Measurements from ENCODE around the gene SLC2A6. TPM values are rescaled to one million over a fixed set of nuclear protein-coding genes. Genes with fewer than 3 reads are reported as not detected.

Gene SLC2A6
- total RNA-seq, 2 experiments from 2014 or later: 5.4 to 6.7 TPM

DNA sequence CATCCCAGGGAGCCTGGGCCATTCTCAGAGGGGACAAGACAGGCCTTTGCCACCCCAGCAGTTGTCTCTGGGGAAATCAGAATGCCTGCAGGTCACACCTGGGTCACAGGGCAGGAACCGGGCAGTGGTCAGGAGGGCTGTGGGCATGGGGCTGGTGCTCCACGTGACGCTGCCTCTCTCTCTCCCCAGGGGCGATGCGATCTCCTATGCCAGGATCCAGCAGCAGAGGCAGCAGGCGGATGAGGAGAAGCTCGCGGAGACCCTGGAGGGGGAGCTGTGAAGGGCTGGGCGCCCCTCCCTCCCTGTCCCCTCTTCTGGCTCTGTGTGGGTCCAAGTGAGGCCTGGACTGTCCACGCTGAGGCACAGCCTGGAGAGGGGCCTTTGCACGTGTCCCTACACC is 10.5 kb downstream of the SLC2A6 start:
- ChIA-PET POLR2A (interaction anchor here (1.4 to 2.6 kb wide), 2 partner anchors 8 to 10 kb away, joined by 4 to 9 read pairs; partner anchors contain the start of genes CACFD1 and SLC2A6), CTCF (no interaction called here)
- Mint-ChIP-seq H3K27me3 (no peaks in the 10 kb centered on the region), H3K9me3 (no peaks in the 10 kb centered on the region), H3K4me1 (ENCODE audit: low read depth) (no peaks in the 10 kb centered on the region), H3K36me3 (ENCODE audit: low read depth) (peaks cover 2% of the 10 kb centered on the region), H3K4me3 (no peak overlapping the region), H3K27ac (no peak overlapping the region)
- no peak for ATAC-seq
- TF ChIP-seq, protein P1, sequence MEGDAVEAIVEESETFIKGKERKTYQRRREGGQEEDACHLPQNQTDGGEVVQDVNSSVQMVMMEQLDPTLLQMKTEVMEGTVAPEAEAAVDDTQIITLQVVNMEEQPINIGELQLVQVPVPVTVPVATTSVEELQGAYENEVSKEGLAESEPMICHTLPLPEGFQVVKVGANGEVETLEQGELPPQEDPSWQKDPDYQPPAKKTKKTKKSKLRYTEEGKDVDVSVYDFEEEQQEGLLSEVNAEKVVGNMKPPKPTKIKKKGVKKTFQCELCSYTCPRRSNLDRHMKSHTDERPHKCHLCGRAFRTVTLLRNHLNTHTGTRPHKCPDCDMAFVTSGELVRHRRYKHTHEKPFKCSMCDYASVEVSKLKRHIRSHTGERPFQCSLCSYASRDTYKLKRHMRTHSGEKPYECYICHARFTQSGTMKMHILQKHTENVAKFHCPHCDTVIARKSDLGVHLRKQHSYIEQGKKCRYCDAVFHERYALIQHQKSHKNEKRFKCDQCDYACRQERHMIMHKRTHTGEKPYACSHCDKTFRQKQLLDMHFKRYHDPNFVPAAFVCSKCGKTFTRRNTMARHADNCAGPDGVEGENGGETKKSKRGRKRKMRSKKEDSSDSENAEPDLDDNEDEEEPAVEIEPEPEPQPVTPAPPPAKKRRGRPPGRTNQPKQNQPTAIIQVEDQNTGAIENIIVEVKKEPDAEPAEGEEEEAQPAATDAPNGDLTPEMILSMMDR (IDR thresholded peaks at IDR 0.05): no peak
- intact Hi-C loops (cut with micrococcal nuclease): no loop called here
- no peak for DNase-seq

DNA sequence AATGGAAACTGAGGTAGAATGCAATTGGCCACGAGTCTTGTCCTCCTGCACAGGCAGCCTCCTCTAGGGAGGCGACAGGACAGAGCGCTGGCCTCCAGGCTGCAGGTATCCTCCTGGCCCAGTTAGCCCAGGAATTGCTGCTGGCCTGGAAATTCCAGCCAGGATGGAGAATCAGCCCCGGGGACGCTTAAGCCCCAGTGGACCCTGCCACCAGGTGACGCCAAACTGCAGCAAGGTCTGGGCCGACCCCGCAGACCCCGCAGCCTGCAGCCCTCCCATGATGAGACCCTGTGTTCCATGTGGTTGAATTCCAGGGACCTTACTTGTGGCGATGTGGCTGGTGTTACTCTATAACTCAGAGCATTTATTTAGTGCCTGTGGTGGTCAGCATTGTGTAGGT is 11.8 kb downstream of the SLC2A6 start:
- ATAC-seq (no peak), DNase-seq (no peak)
- Mint-ChIP-seq H3K4me1 (ENCODE audit: low read depth) (no peaks in the 10 kb centered on the region), H3K36me3 (ENCODE audit: low read depth) (peaks cover 2% of the 10 kb centered on the region), H3K27me3 (no peaks in the 10 kb centered on the region), H3K27ac (no peak overlapping the region), H3K4me3 (no peak overlapping the region), H3K9me3 (no peaks in the 10 kb centered on the region)
- TF ChIP-seq, protein P1 (IDR thresholded peaks at IDR 0.05): no peak
- intact Hi-C loops (cut with micrococcal nuclease): no loop called here
- ChIA-PET CTCF (no interaction called here), POLR2A (interaction anchor here (0.8 kb wide), 1 partner anchor 8 kb away, joined by 3 read pairs; no protein-coding TSS in a partner anchor)

DNA sequence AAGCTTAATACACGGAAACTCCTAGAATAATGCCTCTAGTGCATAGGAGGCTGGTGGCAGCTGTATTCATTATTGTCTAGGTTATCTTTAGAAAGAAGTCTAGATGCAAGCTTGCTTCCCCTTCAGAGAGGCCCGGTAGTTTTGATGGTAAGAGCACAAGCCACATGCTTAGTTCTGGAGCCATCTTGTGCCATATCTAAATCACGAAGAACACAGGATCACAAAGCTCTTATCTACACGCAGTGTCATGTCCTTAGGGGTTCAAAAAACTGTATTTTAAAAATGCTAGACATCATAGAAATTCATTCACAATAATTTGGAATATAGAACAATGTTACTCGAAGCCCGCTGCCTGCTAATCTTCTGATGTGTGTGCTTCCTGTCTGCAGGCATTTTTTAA is 12.9 kb downstream of the SLC2A6 start:
- ChIA-PET POLR2A (interaction anchor here (1.1 kb wide), 1 partner anchor 11 kb away, joined by 3 read pairs; no protein-coding TSS in a partner anchor), CTCF (interaction anchor here (0.6 kb wide), 1 partner anchor 15 kb away, joined by 3 read pairs; no protein-coding TSS in a partner anchor)
- H3K27ac Mint-ChIP-seq: no peak overlapping the region
- no peaks in the 10 kb centered on the region for H3K4me1 Mint-ChIP-seq (ENCODE audit: low read depth)
- H3K9me3 Mint-ChIP-seq: no peaks in the 10 kb centered on the region
- intact Hi-C loops (cut with micrococcal nuclease): no loop called here
- H3K27me3 Mint-ChIP-seq: no peaks in the 10 kb centered on the region
- H3K36me3 Mint-ChIP-seq (ENCODE audit: low read depth): no peaks in the 10 kb centered on the region
- ATAC-seq: no peak
- no peak overlapping the region for H3K4me3 Mint-ChIP-seq
- no peak for DNase-seq
- TF ChIP-seq, protein P1 (IDR thresholded peaks at IDR 0.05): no peak

DNA sequence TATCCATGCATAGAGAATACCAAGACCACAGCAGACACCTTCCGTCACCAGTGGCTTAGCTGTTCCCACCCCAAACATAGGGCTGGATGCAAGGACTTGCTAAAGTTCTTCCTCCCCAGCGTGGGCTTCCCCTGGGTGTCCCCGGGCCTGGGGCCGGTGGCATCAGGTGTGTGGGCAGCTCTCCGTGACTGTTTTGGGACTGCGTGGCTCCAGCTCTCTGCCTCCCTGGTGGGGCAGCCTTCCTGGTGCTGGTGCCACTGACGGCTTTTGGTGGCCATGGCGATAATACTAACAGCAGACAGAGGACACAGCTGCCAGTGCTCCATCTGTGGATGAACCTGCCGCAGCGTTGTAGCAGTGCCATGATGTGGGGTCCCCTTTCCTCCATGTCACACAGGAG is 14.3 kb downstream of the SLC2A6 start:
- no peak for ATAC-seq
- CTCF ChIA-PET: no interaction called here
- DNase-seq: no peak
- H3K27me3 Mint-ChIP-seq: no peaks in the 10 kb centered on the region
- H3K36me3 Mint-ChIP-seq (ENCODE audit: low read depth): no peaks in the 10 kb centered on the region
- no peaks in the 10 kb centered on the region for H3K9me3 Mint-ChIP-seq
- no peak overlapping the region for H3K27ac Mint-ChIP-seq
- POLR2A ChIA-PET: no interaction called here
- peaks cover 4% of the 10 kb centered on the region for H3K4me1 Mint-ChIP-seq (ENCODE audit: low read depth)
- intact Hi-C loops (cut with micrococcal nuclease): no loop called here
- TF ChIP-seq, protein P1 (IDR thresholded peaks at IDR 0.05): no peak
- no peak overlapping the region for H3K4me3 Mint-ChIP-seq

DNA sequence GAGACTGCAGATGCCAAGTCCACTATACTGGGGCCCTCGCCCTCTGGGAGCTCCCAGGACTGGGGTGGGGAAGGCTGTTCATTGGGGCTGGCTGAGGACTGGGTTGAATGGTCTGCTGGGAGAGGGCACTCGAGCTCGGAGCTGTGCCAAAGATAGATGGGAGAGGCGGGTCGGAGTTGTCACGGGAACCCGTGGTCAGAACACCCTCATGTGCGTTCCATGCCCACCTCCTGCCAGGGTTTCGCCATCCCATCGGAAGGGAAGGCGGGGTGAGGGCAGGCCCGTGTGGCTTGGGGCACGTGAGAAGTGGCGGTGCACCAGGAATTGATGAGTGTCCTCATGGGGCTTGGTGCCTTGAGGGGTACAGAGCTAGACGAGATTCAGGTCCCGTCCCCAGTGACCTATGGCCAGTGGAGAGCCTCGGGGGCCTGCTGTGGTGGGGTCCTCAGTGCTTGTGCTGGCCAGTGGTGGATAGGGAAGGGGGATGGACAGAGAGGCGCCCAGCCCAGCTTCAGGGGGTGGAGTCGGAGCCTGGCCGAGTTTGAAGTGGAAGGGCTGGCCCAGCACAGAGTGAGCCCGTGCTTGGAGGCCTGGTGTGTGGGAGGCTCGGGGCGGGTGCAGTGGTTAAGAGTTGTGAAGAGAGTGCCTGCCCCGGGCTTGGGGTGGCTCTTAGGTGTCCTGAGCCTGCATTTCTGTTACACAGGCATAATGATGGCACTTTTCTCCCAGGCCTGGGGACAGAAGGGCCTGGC is 14.9 kb downstream of the SLC2A6 start:
- POLR2A ChIA-PET: no interaction called here
- no peak overlapping the region for H3K27ac Mint-ChIP-seq
- no peaks in the 10 kb centered on the region for H3K9me3 Mint-ChIP-seq
- TF ChIP-seq, protein P1 (IDR thresholded peaks at IDR 0.05): no peak
- H3K4me3 Mint-ChIP-seq: no peak overlapping the region
- intact Hi-C loops (cut with micrococcal nuclease): no loop called here
- no peak for ATAC-seq
- no peaks in the 10 kb centered on the region for H3K36me3 Mint-ChIP-seq (ENCODE audit: low read depth)
- peaks cover 8% of the 10 kb centered on the region for H3K4me1 Mint-ChIP-seq (ENCODE audit: low read depth)
- no peaks in the 10 kb centered on the region for H3K27me3 Mint-ChIP-seq
- DNase-seq: no peak
- CTCF ChIA-PET: no interaction called here

Measured in activated CD8-positive, alpha-beta T cell treated with anti-CD3 and anti-CD28 coated beads for 36 hours (primary cell).